Measurements from ENCODE around the gene MPP4.

MPP4 gene

GRCh38 chr2:201633661-201634249 lies 64.7 kb downstream of the MPP4 start:
- H3K4me3 ChIP-seq (ENCODE audit: low read length in 2 of 2): no peak overlapping the region
- no peaks in the 10 kb centered on the region for H3K4me1 ChIP-seq (ENCODE audit: control insufficient read depth in 2 of 2, insufficient read depth in 2 of 2, low read length in 2 of 2)
- no peak overlapping the region for H3K27ac ChIP-seq (ENCODE audit: low read depth in 2 of 2, low read length in 2 of 2)
- no peak overlapping the region for H3K9ac ChIP-seq (ENCODE audit: low read depth in 1 of 2, low read length in 2 of 2)
- H3K27me3 ChIP-seq (ENCODE audit: control insufficient read depth in 2 of 2, insufficient read depth in 2 of 2, low read length in 2 of 2): no peaks in the 10 kb centered on the region
- H3K36me3 ChIP-seq (ENCODE audit: control insufficient read depth in 2 of 2, insufficient read depth in 2 of 2, low read length in 2 of 2): peaks cover 0 to 10% of the 10 kb centered on the region in 2 donors
- H3K9me3 ChIP-seq (ENCODE audit: control insufficient read depth in 2 of 2, low read length in 2 of 2): no peaks in the 10 kb centered on the region

- H3K36me3 ChIP-seq (ENCODE audit: control insufficient read depth in 2 of 2, insufficient read depth in 2 of 2, low read length in 2 of 2): peaks cover 0 to 10% of the 10 kb centered on the region in 2 donors
- H3K9ac ChIP-seq (ENCODE audit: low read depth in 1 of 2, low read length in 2 of 2): no peak overlapping the region
- no peak overlapping the region for H3K27ac ChIP-seq (ENCODE audit: low read depth in 2 of 2, low read length in 2 of 2)
- no peaks in the 10 kb centered on the region for H3K9me3 ChIP-seq (ENCODE audit: control insufficient read depth in 2 of 2, low read length in 2 of 2)
- no peaks in the 10 kb centered on the region for H3K4me1 ChIP-seq (ENCODE audit: control insufficient read depth in 2 of 2, insufficient read depth in 2 of 2, low read length in 2 of 2)
- no peaks in the 10 kb centered on the region for H3K27me3 ChIP-seq (ENCODE audit: control insufficient read depth in 2 of 2, insufficient read depth in 2 of 2, low read length in 2 of 2)
- no peak overlapping the region for H3K4me3 ChIP-seq (ENCODE audit: low read length in 2 of 2)
These were observed 67.4 kb downstream of the MPP4 start for GRCh38 chr2:201631041-201631440.

DNA sequence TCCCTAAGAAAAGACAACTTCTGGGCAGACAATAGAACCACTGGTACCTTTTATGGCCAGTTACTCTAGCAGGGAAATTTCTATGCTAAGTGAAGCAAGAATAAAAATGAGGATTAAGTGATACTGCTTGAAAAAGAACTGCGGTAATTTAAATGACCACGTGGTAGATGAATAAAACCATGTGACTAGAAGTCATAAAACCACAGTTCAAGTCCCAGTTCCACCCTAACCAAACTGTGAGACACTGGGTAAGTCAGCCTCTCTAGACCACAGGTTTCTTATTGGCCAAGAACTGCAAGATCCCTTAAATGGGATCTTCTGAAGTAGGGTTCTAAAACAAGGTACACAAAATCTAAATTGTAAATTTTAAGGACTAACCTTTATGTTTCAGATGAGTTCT lies 67.9 kb downstream of the MPP4 start:
- Histone ChIP-seq H3K27ac (ENCODE audit: low read depth in 2 of 2, low read length in 2 of 2) (no peak overlapping the region), H3K9ac (ENCODE audit: low read depth in 1 of 2, low read length in 2 of 2) (no peak overlapping the region), H3K9me3 (ENCODE audit: control insufficient read depth in 2 of 2, low read length in 2 of 2) (no peaks in the 10 kb centered on the region), H3K4me1 (ENCODE audit: control insufficient read depth in 2 of 2, insufficient read depth in 2 of 2, low read length in 2 of 2) (no peaks in the 10 kb centered on the region), H3K27me3 (ENCODE audit: control insufficient read depth in 2 of 2, insufficient read depth in 2 of 2, low read length in 2 of 2) (no peaks in the 10 kb centered on the region), H3K36me3 (ENCODE audit: control insufficient read depth in 2 of 2, insufficient read depth in 2 of 2, low read length in 2 of 2) (peaks cover 0 to 10% of the 10 kb centered on the region in 2 donors), H3K4me3 (ENCODE audit: low read length in 2 of 2) (no peak overlapping the region)

GRCh38 chr2:201628545-201628944 lies 69.9 kb downstream of the MPP4 start:
- Histone ChIP-seq H3K36me3 (ENCODE audit: control insufficient read depth in 2 of 2, insufficient read depth in 2 of 2, low read length in 2 of 2) (peaks cover 0 to 6% of the 10 kb centered on the region in 2 donors), H3K27me3 (ENCODE audit: control insufficient read depth in 2 of 2, insufficient read depth in 2 of 2, low read length in 2 of 2) (no peaks in the 10 kb centered on the region), H3K9ac (ENCODE audit: low read depth in 1 of 2, low read length in 2 of 2) (no peak overlapping the region), H3K4me1 (ENCODE audit: control insufficient read depth in 2 of 2, insufficient read depth in 2 of 2, low read length in 2 of 2) (no peaks in the 10 kb centered on the region), H3K27ac (ENCODE audit: low read depth in 2 of 2, low read length in 2 of 2) (no peak overlapping the region), H3K9me3 (ENCODE audit: control insufficient read depth in 2 of 2, low read length in 2 of 2) (no peaks in the 10 kb centered on the region), H3K4me3 (ENCODE audit: low read length in 2 of 2) (no peak overlapping the region)

DNA sequence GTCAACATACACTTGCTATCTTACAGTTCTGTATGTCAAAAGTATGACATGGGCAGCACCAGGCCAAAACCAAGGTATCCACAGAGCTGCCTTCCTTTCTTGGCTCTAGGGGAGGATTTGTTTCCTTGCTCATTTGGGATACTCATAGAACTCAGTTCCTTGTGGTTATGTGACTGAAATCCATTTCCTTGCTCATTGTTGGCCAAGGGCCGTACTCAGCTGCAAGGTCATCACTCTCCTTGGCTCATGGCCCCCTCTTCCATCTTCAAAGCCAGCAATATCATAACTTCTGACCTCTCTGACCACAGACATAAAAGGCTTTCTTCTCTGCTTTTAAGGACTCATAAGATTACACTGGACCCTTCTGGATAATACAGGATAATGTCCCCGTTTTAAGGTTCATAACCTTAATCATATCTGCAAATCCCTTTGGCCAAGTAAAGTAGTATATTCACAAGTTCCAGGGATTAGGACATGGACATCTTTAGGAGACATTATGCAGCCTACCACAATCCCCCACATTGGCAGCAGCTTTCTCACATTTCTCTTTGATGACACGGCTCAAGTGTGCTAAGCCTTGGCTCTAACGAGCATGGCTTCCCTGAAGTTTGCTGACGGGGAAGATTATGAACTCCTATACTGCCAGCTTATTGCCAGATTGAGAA lies 76.0 kb downstream of the MPP4 start:
- Histone ChIP-seq H3K4me1 (ENCODE audit: control insufficient read depth in 2 of 2, insufficient read depth in 2 of 2, low read length in 2 of 2) (no peaks in the 10 kb centered on the region), H3K27ac (ENCODE audit: low read depth in 2 of 2, low read length in 2 of 2) (no peak overlapping the region), H3K9me3 (ENCODE audit: control insufficient read depth in 2 of 2, low read length in 2 of 2) (no peaks in the 10 kb centered on the region), H3K27me3 (ENCODE audit: control insufficient read depth in 2 of 2, insufficient read depth in 2 of 2, low read length in 2 of 2) (no peaks in the 10 kb centered on the region), H3K9ac (ENCODE audit: low read depth in 1 of 2, low read length in 2 of 2) (no peak overlapping the region), H3K36me3 (ENCODE audit: control insufficient read depth in 2 of 2, insufficient read depth in 2 of 2, low read length in 2 of 2) (no peaks in the 10 kb centered on the region), H3K4me3 (ENCODE audit: low read length in 2 of 2) (no peak overlapping the region)

- H3K9ac ChIP-seq (ENCODE audit: low read depth in 1 of 2, low read length in 2 of 2): no peak overlapping the region
- no peaks in the 10 kb centered on the region for H3K36me3 ChIP-seq (ENCODE audit: control insufficient read depth in 2 of 2, insufficient read depth in 2 of 2, low read length in 2 of 2)
- no peaks in the 10 kb centered on the region for H3K27me3 ChIP-seq (ENCODE audit: control insufficient read depth in 2 of 2, insufficient read depth in 2 of 2, low read length in 2 of 2)
- no peaks in the 10 kb centered on the region for H3K4me1 ChIP-seq (ENCODE audit: control insufficient read depth in 2 of 2, insufficient read depth in 2 of 2, low read length in 2 of 2)
- H3K27ac ChIP-seq (ENCODE audit: low read depth in 2 of 2, low read length in 2 of 2): no peak overlapping the region
- H3K4me3 ChIP-seq (ENCODE audit: low read length in 2 of 2): no peak overlapping the region
- no peaks in the 10 kb centered on the region for H3K9me3 ChIP-seq (ENCODE audit: control insufficient read depth in 2 of 2, low read length in 2 of 2)
These were observed 77.0 kb downstream of the MPP4 start for GRCh38 chr2:201621293-201621999.

GRCh38 chr2:201618744-201619662 lies 79.4 kb downstream of the MPP4 start:
- no peak overlapping the region for H3K4me3 ChIP-seq (ENCODE audit: low read length in 2 of 2)
- no peaks in the 10 kb centered on the region for H3K27me3 ChIP-seq (ENCODE audit: control insufficient read depth in 2 of 2, insufficient read depth in 2 of 2, low read length in 2 of 2)
- no peak overlapping the region for H3K27ac ChIP-seq (ENCODE audit: low read depth in 2 of 2, low read length in 2 of 2)
- H3K9me3 ChIP-seq (ENCODE audit: control insufficient read depth in 2 of 2, low read length in 2 of 2): no peaks in the 10 kb centered on the region
- no peaks in the 10 kb centered on the region for H3K4me1 ChIP-seq (ENCODE audit: control insufficient read depth in 2 of 2, insufficient read depth in 2 of 2, low read length in 2 of 2)
- H3K36me3 ChIP-seq (ENCODE audit: control insufficient read depth in 2 of 2, insufficient read depth in 2 of 2, low read length in 2 of 2): no peaks in the 10 kb centered on the region
- H3K9ac ChIP-seq (ENCODE audit: low read depth in 1 of 2, low read length in 2 of 2): no peak overlapping the region

DNA sequence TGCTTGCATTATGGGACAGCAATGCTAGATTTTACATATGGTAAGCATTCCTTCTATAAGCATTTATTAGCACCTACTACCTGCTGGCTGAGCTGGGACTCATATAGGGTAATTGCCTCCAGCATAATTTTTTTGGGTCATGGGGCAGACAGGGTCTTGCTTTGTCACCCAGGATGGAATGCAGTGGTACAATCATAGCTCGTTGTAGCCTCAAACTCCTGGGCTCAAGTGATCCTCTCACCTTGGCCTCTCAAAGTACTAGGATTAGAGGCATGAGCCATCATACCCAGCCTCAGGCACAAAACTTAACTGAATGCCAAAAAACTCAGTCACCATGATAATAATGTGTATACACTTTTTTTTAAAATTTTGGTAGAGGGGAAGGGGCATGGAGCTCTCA lies 90.4 kb downstream of the MPP4 start:
- Histone ChIP-seq H3K9ac (ENCODE audit: low read depth in 1 of 2, low read length in 2 of 2) (no peak overlapping the region), H3K36me3 (ENCODE audit: control insufficient read depth in 2 of 2, insufficient read depth in 2 of 2, low read length in 2 of 2) (no peaks in the 10 kb centered on the region), H3K27ac (ENCODE audit: low read depth in 2 of 2, low read length in 2 of 2) (no peak overlapping the region), H3K4me3 (ENCODE audit: low read length in 2 of 2) (no peak overlapping the region), H3K27me3 (ENCODE audit: control insufficient read depth in 2 of 2, insufficient read depth in 2 of 2, low read length in 2 of 2) (no peaks in the 10 kb centered on the region), H3K9me3 (ENCODE audit: control insufficient read depth in 2 of 2, low read length in 2 of 2) (no peaks in the 10 kb centered on the region), H3K4me1 (ENCODE audit: control insufficient read depth in 2 of 2, insufficient read depth in 2 of 2, low read length in 2 of 2) (no peaks in the 10 kb centered on the region)

DNA sequence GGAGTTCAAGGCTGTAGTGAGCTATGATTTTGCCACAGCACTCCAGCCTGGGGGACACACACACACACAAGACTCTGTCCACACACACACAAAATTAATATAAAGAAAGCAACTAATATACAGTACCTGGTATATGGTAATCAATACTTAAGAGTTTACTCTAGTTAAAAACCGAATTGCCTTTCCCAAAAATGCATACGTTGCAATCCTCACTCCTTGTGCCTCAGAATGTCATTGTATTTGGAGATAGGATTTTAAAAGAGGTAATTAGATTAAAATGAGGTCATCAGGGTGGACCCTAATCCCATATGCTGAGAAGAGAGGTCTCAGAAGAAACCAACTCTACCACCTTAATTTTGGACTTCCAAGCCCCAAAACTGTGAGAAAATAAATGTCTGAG lies 90.9 kb downstream of the MPP4 start:
- Histone ChIP-seq H3K9me3 (ENCODE audit: control insufficient read depth in 2 of 2, low read length in 2 of 2) (no peaks in the 10 kb centered on the region), H3K36me3 (ENCODE audit: control insufficient read depth in 2 of 2, insufficient read depth in 2 of 2, low read length in 2 of 2) (no peaks in the 10 kb centered on the region), H3K4me1 (ENCODE audit: control insufficient read depth in 2 of 2, insufficient read depth in 2 of 2, low read length in 2 of 2) (no peaks in the 10 kb centered on the region), H3K9ac (ENCODE audit: low read depth in 1 of 2, low read length in 2 of 2) (no peak overlapping the region), H3K4me3 (ENCODE audit: low read length in 2 of 2) (no peak overlapping the region), H3K27ac (ENCODE audit: low read depth in 2 of 2, low read length in 2 of 2) (no peak overlapping the region), H3K27me3 (ENCODE audit: control insufficient read depth in 2 of 2, insufficient read depth in 2 of 2, low read length in 2 of 2) (no peaks in the 10 kb centered on the region)

- H3K4me3 ChIP-seq (ENCODE audit: low read length in 2 of 2): no peak overlapping the region
- H3K9ac ChIP-seq (ENCODE audit: low read depth in 1 of 2, low read length in 2 of 2): no peak overlapping the region
- no peak overlapping the region for H3K27ac ChIP-seq (ENCODE audit: low read depth in 2 of 2, low read length in 2 of 2)
- no peaks in the 10 kb centered on the region for H3K4me1 ChIP-seq (ENCODE audit: control insufficient read depth in 2 of 2, insufficient read depth in 2 of 2, low read length in 2 of 2)
- no peaks in the 10 kb centered on the region for H3K27me3 ChIP-seq (ENCODE audit: control insufficient read depth in 2 of 2, insufficient read depth in 2 of 2, low read length in 2 of 2)
- H3K9me3 ChIP-seq (ENCODE audit: control insufficient read depth in 2 of 2, low read length in 2 of 2): no peaks in the 10 kb centered on the region
- no peaks in the 10 kb centered on the region for H3K36me3 ChIP-seq (ENCODE audit: control insufficient read depth in 2 of 2, insufficient read depth in 2 of 2, low read length in 2 of 2)
These were observed 97.5 kb downstream of the MPP4 start for GRCh38 chr2:201600906-201601305.
